ENCODE data around the gene RAB37.

RAB37 gene

GRCh38 chr17:74772053-74772452, 35.0 kb downstream of the RAB37 start (continued):
- TF ChIP-seq ZNF362 (tag by site-specific recombination; IDR thresholded peaks at IDR 0.05): no peak
- no peak for TF ChIP-seq ZSCAN23 (tag by site-specific recombination; IDR thresholded peaks at IDR 0.05)
- no peak for TF ChIP-seq ZNF26 (tag by site-specific recombination; IDR thresholded peaks at IDR 0.05)
- no peak for TF ChIP-seq ZNF571 (tag by site-specific recombination; IDR thresholded peaks at IDR 0.05)
- TF ChIP-seq ZIC2 (tag by site-specific recombination; IDR thresholded peaks at IDR 0.05): no peak
- no peak for TF ChIP-seq ZBTB20 (tag by site-specific recombination; IDR thresholded peaks at IDR 0.05)
- no peak for TF ChIP-seq SP7 (tag by site-specific recombination; IDR thresholded peaks at IDR 0.05)

- ChIA-PET POLR2A (interaction anchor here (1.1 kb wide), 1 partner anchor 13 kb away, joined by 3 read pairs; no protein-coding TSS in a partner anchor), CTCF (interaction anchor here (1.2 to 12.4 kb wide), 4 partner anchors 18 to 92 kb away, joined by 3 to 120 read pairs (median 45); partner anchors contain the start of gene NHERF1)
- no peak for TF ChIP-seq ZNF530 (tag by site-specific recombination; IDR thresholded peaks at IDR 0.05; ENCODE audit: low read depth)
- no peak for TF ChIP-seq ZNF549 (tag by site-specific recombination; IDR thresholded peaks at IDR 0.05)
- no peak for TF ChIP-seq PRDM4 (tag by site-specific recombination; IDR thresholded peaks at IDR 0.05)
- no peak for TF ChIP-seq ZSCAN23 (tag by site-specific recombination; IDR thresholded peaks at IDR 0.05)
- TF ChIP-seq SCRT1 (tag by site-specific recombination; IDR thresholded peaks at IDR 0.05; ENCODE audit: borderline replicate concordance): no peak
- TF ChIP-seq BCL11A (tag by site-specific recombination; IDR thresholded peaks at IDR 0.05; ENCODE audit: low read depth): no peak
- TF ChIP-seq ZNF221 (tag by site-specific recombination; IDR thresholded peaks at IDR 0.05; ENCODE audit: borderline replicate concordance): no peak
- no peak for TF ChIP-seq WT1 (tag by site-specific recombination; IDR thresholded peaks at IDR 0.05)
- Histone ChIP-seq H3K9me3 (ENCODE audit: control insufficient read depth, insufficient read depth, low read depth, low read length) (no peaks in the 10 kb centered on the region), H3K27ac (ENCODE audit: extremely low read depth, low read depth, low read length) (no peak overlapping the region), H3K4me1 (ENCODE audit: control insufficient read depth, insufficient read depth, low read length) (peaks cover 3% of the 10 kb centered on the region; the same call in 1 of the 2 replicates), H3K4me3 (ENCODE audit: low read depth, low read length) (no peak overlapping the region), H3K36me3 (ENCODE audit: control insufficient read depth in 2 of 2, insufficient read depth in 1 of 2, low read length in 2 of 2) (peaks cover 0 to 57% of the 10 kb centered on the region in 2 experiments; a peak in 2 of 3 replicates)
These were observed 36.4 kb downstream of the RAB37 start for GRCh38 chr17:74773414-74773813.

GRCh38 chr17:74773871-74774286, 36.8 kb downstream of the RAB37 start:
- ChIA-PET POLR2A (interaction anchor here (3.9 kb wide), 1 partner anchor 99 kb away, joined by 49 read pairs; the partner anchor contains the start of gene FDXR), CTCF (interaction anchor here (0.6 to 12.4 kb wide), 6 partner anchors 18 to 102 kb away, joined by 3 to 120 read pairs (median 4); partner anchors contain the start of gene NHERF1)
- peaks cover 3% of the 10 kb centered on the region; the same call in 1 of the 2 replicates for H3K4me1 ChIP-seq (ENCODE audit: control insufficient read depth, insufficient read depth, low read length)
- H3K9me3 ChIP-seq (ENCODE audit: control insufficient read depth, insufficient read depth, low read depth, low read length): no peaks in the 10 kb centered on the region
- no peak overlapping the region for H3K4me3 ChIP-seq (ENCODE audit: low read depth, low read length)
- no peak overlapping the region for H3K27ac ChIP-seq (ENCODE audit: extremely low read depth, low read depth, low read length)
- peaks cover 0 to 52% of the 10 kb centered on the region in 2 experiments; a peak in 2 of 3 replicates for H3K36me3 ChIP-seq (ENCODE audit: control insufficient read depth in 2 of 2, insufficient read depth in 1 of 2, low read length in 2 of 2)
- TF ChIP-seq ZNF221 (tag by site-specific recombination; IDR thresholded peaks at IDR 0.05; ENCODE audit: borderline replicate concordance) (no peak), PRDM2 (tag by site-specific recombination; IDR thresholded peaks at IDR 0.05; ENCODE audit: borderline replicate concordance) (no peak), EGR2 (tag by site-specific recombination; IDR thresholded peaks at IDR 0.05; ENCODE audit: low read depth) (no peak), ZNF704 (tag by site-specific recombination; IDR thresholded peaks at IDR 0.05) (no peak), SP2 (tag by site-specific recombination; IDR thresholded peaks at IDR 0.05) (no peak), ZNF510 (tag by site-specific recombination; IDR thresholded peaks at IDR 0.05; ENCODE audit: insufficient replicate concordance) (no peak), ZNF624 (tag by site-specific recombination; IDR thresholded peaks at IDR 0.05) (no peak), BCL11B (tag by site-specific recombination; IDR thresholded peaks at IDR 0.05; ENCODE audit: low read depth) (no peak)

All from HEK293 (cell line).